Omental fat pad (tissue), 4 donors: ENCODE results near the gene URGCP. TPM values are rescaled to one million over a fixed set of nuclear protein-coding genes. Genes with fewer than 3 reads are reported as not detected.
"Not testable (repeated sequence)": the region's sequence is repeated elsewhere in the genome, so short reads cannot be mapped to it uniquely, and the experiment has no call there.

ENCODE experiments used
- ATAC-seq: fragments of 150-250 bp; one replicate; pipeline ENCODE4 v1.9.1; 2016; ENCODE audit warnings: mild to moderate bottlenecking, moderate library complexity; ENCODE audit not compliant: low FRiP score
- DNase-seq: peaks from one replicate; pipeline ENCODE4 v3.0.0-alpha.2; 2019; ENCODE audit warnings: low spot score
- total RNA-seq, 4 donors: library from RNA; depleted of rRNA; stranded (reverse); fragments of >200 nt; gene quantifications; one replicate each; pipeline ENCODE4 v1.1.0, GENCODE V29; 2016
- TF ChIP-seq, protein P1 (sequence below), 3 donors: fragments of 450-650 bp; IDR thresholded peaks; one replicate each; pipeline ENCODE4 v1.5.1; 2016 to 2017; ENCODE audit warnings: antibody characterized with exemption in 3 of 3, mild to moderate bottlenecking in 3 of 3, moderate library complexity in 2 of 3

URGCP gene
- total RNA-seq, 4 donors from 2014 or later: 25.2 to 45.3 (median 25.6) TPM

GRCh38 chr7:43902542-43903054 is 3.8 kb downstream of the URGCP start:
- DNase-seq: no peak
- no peak for ATAC-seq
- TF ChIP-seq, protein P1, sequence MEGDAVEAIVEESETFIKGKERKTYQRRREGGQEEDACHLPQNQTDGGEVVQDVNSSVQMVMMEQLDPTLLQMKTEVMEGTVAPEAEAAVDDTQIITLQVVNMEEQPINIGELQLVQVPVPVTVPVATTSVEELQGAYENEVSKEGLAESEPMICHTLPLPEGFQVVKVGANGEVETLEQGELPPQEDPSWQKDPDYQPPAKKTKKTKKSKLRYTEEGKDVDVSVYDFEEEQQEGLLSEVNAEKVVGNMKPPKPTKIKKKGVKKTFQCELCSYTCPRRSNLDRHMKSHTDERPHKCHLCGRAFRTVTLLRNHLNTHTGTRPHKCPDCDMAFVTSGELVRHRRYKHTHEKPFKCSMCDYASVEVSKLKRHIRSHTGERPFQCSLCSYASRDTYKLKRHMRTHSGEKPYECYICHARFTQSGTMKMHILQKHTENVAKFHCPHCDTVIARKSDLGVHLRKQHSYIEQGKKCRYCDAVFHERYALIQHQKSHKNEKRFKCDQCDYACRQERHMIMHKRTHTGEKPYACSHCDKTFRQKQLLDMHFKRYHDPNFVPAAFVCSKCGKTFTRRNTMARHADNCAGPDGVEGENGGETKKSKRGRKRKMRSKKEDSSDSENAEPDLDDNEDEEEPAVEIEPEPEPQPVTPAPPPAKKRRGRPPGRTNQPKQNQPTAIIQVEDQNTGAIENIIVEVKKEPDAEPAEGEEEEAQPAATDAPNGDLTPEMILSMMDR (IDR thresholded peaks at IDR 0.05): no peak

GRCh38 chr7:43898571-43898970 is 7.8 kb downstream of the URGCP start:
- DNase-seq, ATAC-seq: not testable (repeated sequence)

- ATAC-seq (no peak), DNase-seq (no peak)
- TF ChIP-seq, protein P1 (IDR thresholded peaks at IDR 0.05): no peak
Measured at GRCh38 chr7:43895847-43896415, 10.5 kb downstream of the URGCP start.

DNA sequence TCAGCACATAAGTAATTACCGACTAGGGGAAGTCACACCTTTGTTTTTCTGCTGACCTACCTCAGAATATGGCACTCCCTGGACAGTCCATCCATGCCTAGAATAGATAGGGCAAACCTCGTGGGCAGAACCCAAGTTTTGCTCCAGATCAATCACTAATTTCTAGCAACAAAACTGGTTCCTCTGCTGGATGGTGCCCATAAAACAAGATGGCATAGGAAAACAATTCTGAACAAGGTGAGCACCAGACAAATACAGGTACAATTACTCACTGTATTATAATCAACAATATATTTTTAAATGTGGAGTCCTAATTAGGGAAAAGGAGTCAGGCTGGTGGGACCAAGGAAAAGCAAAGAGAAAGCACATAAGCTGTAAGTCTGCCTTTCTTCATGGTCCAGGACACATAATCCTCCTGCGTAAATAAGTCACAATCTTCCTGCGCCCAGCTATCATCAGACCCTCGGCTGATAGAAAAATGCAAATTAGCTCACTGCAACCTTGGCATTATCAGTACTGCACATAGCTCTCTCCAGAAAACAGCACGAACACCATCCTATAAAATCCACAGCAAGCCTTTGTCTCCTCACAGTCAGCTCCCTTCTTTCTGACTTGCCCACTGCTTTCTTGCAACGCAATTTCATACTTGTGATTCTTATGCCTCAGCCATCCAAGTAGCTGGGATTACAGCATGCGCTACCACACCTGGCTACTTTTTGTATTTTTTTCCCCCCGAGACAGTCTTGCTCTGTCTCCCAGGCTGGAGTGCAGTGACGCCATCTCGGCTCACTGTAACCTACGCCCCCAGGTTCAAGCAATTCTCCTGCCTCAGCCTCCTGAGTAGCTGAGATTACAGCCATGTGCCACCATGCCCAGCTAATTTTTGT is 15.1 kb downstream of the URGCP start:
- ATAC-seq (no peak), DNase-seq (no peak)
- TF ChIP-seq, protein P1 (IDR thresholded peaks at IDR 0.05): no peak

DNA sequence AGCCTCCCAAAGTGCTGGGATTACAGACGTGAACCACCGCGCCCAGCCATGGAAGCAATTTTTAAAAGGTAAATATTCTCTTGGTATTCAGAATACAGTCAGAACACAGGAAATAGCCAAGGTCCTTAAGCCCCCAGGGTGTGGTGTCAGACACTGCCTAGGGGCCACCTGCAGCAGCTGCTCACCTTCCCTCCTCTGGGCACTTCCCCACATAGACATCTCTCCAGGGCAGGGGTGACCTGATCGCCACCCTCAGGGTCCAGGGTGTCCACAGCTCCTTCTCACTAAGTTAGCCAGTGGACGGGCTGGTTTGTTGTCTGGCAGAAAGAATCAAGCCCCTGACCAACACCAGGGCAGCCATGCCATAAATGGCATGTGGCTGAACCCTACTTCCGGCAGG is 15.9 kb downstream of the URGCP start:
- ATAC-seq (no peak), DNase-seq (no peak)
- TF ChIP-seq, protein P1 (IDR thresholded peaks at IDR 0.05): no peak

DNA sequence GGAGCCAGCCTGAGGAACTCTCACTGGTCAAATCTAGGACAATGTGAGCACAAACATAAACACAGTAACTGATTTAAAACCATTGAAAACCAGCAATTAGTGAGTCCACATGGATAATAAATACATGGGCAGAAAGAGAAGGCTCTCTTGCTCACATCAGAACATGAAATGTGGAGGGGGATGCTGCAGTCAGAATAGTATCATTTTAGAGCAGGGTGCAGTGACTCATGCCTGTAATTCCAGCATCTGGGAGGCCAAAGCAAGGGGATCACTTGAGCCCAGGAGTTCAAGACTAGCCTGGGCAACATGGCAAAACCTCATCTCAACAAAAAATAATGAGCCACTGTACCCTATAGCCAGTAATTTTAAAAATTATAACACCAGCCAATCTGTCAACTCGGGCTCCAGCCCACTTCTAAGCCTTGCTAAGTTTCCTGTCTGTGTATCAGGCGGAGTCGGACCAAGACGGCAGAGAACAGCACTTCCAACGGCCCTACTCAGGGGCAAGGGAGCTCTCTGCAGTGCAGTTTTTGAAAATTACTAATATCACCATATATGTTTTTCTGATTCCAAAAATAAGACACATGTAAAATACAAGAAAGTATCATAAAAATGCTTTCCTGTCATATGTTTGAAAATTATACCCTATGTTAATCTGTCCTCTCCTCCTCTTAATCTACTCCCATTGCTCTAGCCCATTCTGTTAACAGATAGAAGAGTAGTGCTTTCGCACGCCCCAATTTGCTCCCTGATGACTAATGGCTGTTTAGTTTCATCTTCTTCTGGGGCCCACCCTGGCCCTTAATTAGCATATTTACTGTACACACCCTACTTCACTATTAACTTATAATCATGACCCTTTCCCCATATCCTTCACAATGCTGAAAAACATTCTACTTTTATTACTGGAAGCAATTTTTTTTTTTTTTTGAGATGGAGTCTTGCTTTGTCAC is 17.1 kb downstream of the URGCP start:
- ATAC-seq (no peak), DNase-seq (no peak)
- TF ChIP-seq, protein P1 (IDR thresholded peaks at IDR 0.05): no peak

- no peak for DNase-seq
Measured at GRCh38 chr7:43884617-43885016, 21.8 kb downstream of the URGCP start.

More at GRCh38 chr7:43884617-43885016, 21.8 kb downstream of the URGCP start:
- TF ChIP-seq, protein P1 (IDR thresholded peaks at IDR 0.05): no peak
- ATAC-seq: no peak
